CD4-positive, alpha-beta T cell (primary cell): ENCODE measurements around the gene FGF5. TPM values are rescaled to one million over a fixed set of nuclear protein-coding genes. Genes with fewer than 3 reads are reported as not detected.

ENCODE experiments used
- ATAC-seq: fragments of 200-7000 bp; cut with Tn5 transposase; one replicate; pipeline ENCODE4 v1.10.0; 2022; ENCODE audit warnings: mild to moderate bottlenecking; ENCODE audit not compliant: poor library complexity
- CTCF ChIA-PET: fragments of 350-600 bp; sonication (Branson Sonifier 250); formaldehyde crosslinking; loops from one replicate; lab custom pipeline; 2021; ENCODE audit warnings: antibody characterized with exemption, inconsistent platforms; lab: Charles Lee
- POLR2A ChIA-PET: fragments of 350-600 bp; sonication (Branson Sonifier 250); formaldehyde crosslinking; loops from one replicate; lab custom pipeline; 2021; ENCODE audit warnings: antibody characterized with exemption, inconsistent platforms; lab: Charles Lee
- DNase-seq, 14 experiments: peaks; one replicate each; pipeline ENCODE4 v3.0.0-alpha.2; 2013 to 2020; ENCODE audit warnings: mixed read lengths in 2 of 14
- H3K27ac ChIP-seq, 2 donors: one replicate each; pipeline versions ENCODE4 v1.5.1 to v1.7.0; 2013; ENCODE audit warnings: low read length in 2 of 2, low read depth in 1 of 2, mild to moderate bottlenecking in 1 of 2
- H3K27me3 ChIP-seq, 2 experiments: 1 replicate in 1 of 2; 2 replicates in 1 of 2; pipeline versions ENCODE4 v1.6.1 to v1.7.0; 2013; ENCODE audit warnings: low read length in 2 of 2, control low read depth in 1 of 2, mild to moderate bottlenecking in 1 of 2, moderate library complexity in 1 of 2; ENCODE audit not compliant: insufficient read depth in 2 of 2, control insufficient read depth in 1 of 2
- H3K36me3 ChIP-seq: one replicate; pipeline ENCODE4 v1.6.1; 2013; ENCODE audit warnings: low read length, control low read depth; ENCODE audit not compliant: insufficient read depth
- H3K4me1 ChIP-seq: one replicate; pipeline ENCODE4 v1.6.1; 2013; ENCODE audit warnings: low read length, control low read depth; ENCODE audit not compliant: insufficient read depth
- H3K4me3 ChIP-seq: one replicate; pipeline ENCODE4 v1.5.1; 2013; ENCODE audit warnings: mild to moderate bottlenecking, low read length, moderate library complexity
- H3K9me3 ChIP-seq, 2 experiments: 1 replicate in 1 of 2; 2 replicates in 1 of 2; pipeline versions ENCODE4 v1.6.1 to v1.7.0; 2013; ENCODE audit warnings: low read length in 2 of 2, mild to moderate bottlenecking in 2 of 2, control low read depth in 1 of 2, moderate library complexity in 1 of 2; ENCODE audit not compliant: control insufficient read depth in 1 of 2, insufficient read depth in 1 of 2
- H3K27ac Mint-ChIP-seq: one replicate; pipeline ENCODE4 v1.8.0; 2020; ENCODE audit warnings: mixed read lengths
- H3K27me3 Mint-ChIP-seq: one replicate; pipeline ENCODE4 v1.8.0; 2021; ENCODE audit warnings: mixed read lengths
- H3K36me3 Mint-ChIP-seq: one replicate; pipeline ENCODE4 v1.8.0; 2021; ENCODE audit warnings: low read depth, mixed read lengths
- H3K4me1 Mint-ChIP-seq: one replicate; pipeline ENCODE4 v1.8.0; 2021; ENCODE audit warnings: low read depth, mixed read lengths
- H3K4me3 Mint-ChIP-seq: one replicate; pipeline ENCODE4 v1.8.0; 2020; ENCODE audit warnings: mild to moderate bottlenecking, mixed read lengths
- H3K9me3 Mint-ChIP-seq: one replicate; pipeline ENCODE4 v1.8.0; 2020; ENCODE audit warnings: mixed read lengths
- intact Hi-C, 2 experiments: fragments of 100-400 bp; cut with DNase I in 1 of 2; cut with micrococcal nuclease in 1 of 2; formaldehyde crosslinking; loops; one replicate each; pipeline versions ENCODE4 v1.15.1 to v1.9.0; 2023 to 2025; cut with DNase I, micrococcal nuclease
- total RNA-seq, 174 experiments: library from RNA in 2 of 174; stranded (reverse) in 2 of 174; gene quantifications; one replicate each; pipeline ENCODE4 v1.2.3 and lab custom pipeline; 2021 to 2026
- TF ChIP-seq, protein P1 (sequence below): fragments of 200-600 bp; IDR thresholded peaks from one replicate; pipeline ENCODE4 v1.8.0; 2022; ENCODE audit warnings: antibody characterized with exemption, mild to moderate bottlenecking

The FGF5 gene
- total RNA-seq, 2 experiments from 2014 or later, result 0.05 to 0.06 TPM

- Histone ChIP-seq H3K27ac (no peak overlapping the region), H3K4me3 (no peak overlapping the region), H3K9me3 (peaks cover 0 to 8% of the 10 kb centered on the region in 2 experiments), H3K27me3 (peaks cover 0 to 15% of the 10 kb centered on the region in 2 experiments), H3K4me1 (no peaks in the 10 kb centered on the region), H3K36me3 (no peaks in the 10 kb centered on the region)
- TF ChIP-seq, protein P1, sequence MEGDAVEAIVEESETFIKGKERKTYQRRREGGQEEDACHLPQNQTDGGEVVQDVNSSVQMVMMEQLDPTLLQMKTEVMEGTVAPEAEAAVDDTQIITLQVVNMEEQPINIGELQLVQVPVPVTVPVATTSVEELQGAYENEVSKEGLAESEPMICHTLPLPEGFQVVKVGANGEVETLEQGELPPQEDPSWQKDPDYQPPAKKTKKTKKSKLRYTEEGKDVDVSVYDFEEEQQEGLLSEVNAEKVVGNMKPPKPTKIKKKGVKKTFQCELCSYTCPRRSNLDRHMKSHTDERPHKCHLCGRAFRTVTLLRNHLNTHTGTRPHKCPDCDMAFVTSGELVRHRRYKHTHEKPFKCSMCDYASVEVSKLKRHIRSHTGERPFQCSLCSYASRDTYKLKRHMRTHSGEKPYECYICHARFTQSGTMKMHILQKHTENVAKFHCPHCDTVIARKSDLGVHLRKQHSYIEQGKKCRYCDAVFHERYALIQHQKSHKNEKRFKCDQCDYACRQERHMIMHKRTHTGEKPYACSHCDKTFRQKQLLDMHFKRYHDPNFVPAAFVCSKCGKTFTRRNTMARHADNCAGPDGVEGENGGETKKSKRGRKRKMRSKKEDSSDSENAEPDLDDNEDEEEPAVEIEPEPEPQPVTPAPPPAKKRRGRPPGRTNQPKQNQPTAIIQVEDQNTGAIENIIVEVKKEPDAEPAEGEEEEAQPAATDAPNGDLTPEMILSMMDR, result no peak
- no peak overlapping the region for H3K4me3 Mint-ChIP-seq
- intact Hi-C loops, result no loop called here
- no peaks in the 10 kb centered on the region for H3K4me1 Mint-ChIP-seq
- H3K36me3 Mint-ChIP-seq, result no peaks in the 10 kb centered on the region
- H3K27me3 Mint-ChIP-seq, result peaks cover 68% of the 10 kb centered on the region
- CTCF ChIA-PET, result no interaction called here
- no peaks in the 10 kb centered on the region for H3K9me3 Mint-ChIP-seq
- no peak for ATAC-seq
- no peak for DNase-seq
- H3K27ac Mint-ChIP-seq, result no peak overlapping the region
- POLR2A ChIA-PET, result no interaction called here
Observed at GRCh38 chr4:80305466-80305865, 39.0 kb downstream of the FGF5 start.

DNA sequence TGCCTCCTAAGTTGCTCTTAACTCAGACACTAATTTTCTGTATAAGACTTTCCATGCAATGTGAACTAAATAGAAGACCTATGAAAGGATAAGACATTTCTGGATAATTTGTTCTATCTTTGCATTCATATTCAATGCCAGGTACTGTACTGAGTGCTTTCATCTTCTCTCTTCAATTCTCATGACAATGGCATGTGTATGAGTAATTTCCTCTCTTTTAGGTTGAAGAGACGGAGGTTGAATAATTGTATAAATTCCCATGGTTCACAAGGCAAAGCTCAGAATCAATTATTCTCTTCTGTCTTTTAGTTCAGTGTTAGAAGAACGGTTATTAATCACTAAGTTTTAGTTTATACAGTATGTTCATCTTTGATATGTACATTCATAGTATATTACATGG lies 39.8 kb downstream of the FGF5 start:
- ATAC-seq (no peak), DNase-seq (no peak)
- H3K4me1 ChIP-seq, result no peaks in the 10 kb centered on the region
- no peaks in the 10 kb centered on the region for H3K9me3 Mint-ChIP-seq
- no peaks in the 10 kb centered on the region for H3K36me3 Mint-ChIP-seq
- CTCF ChIA-PET, result no interaction called here
- H3K9me3 ChIP-seq, result peaks cover 0 to 8% of the 10 kb centered on the region in 2 experiments
- H3K27ac Mint-ChIP-seq, result no peak overlapping the region
- TF ChIP-seq, protein P1, result no peak
- no peak overlapping the region for H3K4me3 ChIP-seq
- no peaks in the 10 kb centered on the region for H3K4me1 Mint-ChIP-seq
- POLR2A ChIA-PET, result no interaction called here
- peaks cover 62% of the 10 kb centered on the region for H3K27me3 Mint-ChIP-seq
- peaks cover 0 to 15% of the 10 kb centered on the region in 2 experiments for H3K27me3 ChIP-seq
- intact Hi-C loops, result no loop called here
- no peak overlapping the region for H3K4me3 Mint-ChIP-seq
- no peaks in the 10 kb centered on the region for H3K36me3 ChIP-seq
- no peak overlapping the region for H3K27ac ChIP-seq

DNA sequence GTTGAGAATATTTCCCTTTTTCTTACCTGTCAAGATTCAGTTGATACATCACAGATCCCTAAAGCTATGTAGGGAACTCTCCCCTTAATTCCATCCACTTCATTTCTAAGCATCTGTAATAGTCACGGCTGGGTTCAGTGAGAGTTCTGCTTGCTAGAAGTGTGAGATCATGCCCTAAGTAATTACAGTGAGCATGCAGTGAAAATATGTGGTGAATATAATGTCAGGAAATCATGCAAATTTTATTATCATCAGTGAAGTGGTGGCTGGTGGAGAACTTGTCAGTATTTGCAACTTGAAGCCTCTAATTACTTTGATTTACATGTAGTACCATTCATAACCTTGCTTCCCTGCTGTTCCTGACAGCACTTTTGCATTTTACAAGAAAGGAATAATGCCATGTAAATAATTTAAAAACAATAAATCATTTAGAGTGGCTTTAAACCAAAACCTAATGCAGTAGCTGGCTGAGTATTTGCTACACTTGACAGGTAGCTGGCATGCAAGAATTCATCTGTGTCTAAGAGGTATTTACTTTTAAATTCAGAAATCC lies 40.8 kb downstream of the FGF5 start:
- POLR2A ChIA-PET, result no interaction called here

More for the DNA sequence above, 40.8 kb downstream of the FGF5 start:
- intact Hi-C loops, result no loop called here
- Histone ChIP-seq H3K4me1 (no peaks in the 10 kb centered on the region), H3K27me3 (peaks cover 0 to 15% of the 10 kb centered on the region in 2 experiments), H3K9me3 (peaks cover 0 to 8% of the 10 kb centered on the region in 2 experiments), H3K4me3 (no peak overlapping the region), H3K27ac (no peak overlapping the region), H3K36me3 (no peaks in the 10 kb centered on the region)
- H3K36me3 Mint-ChIP-seq, result no peaks in the 10 kb centered on the region
- ATAC-seq, result no peak
- no peaks in the 10 kb centered on the region for H3K9me3 Mint-ChIP-seq
- CTCF ChIA-PET, result no interaction called here
- DNase-seq, result no peak
- H3K27ac Mint-ChIP-seq, result no peak overlapping the region
- no peaks in the 10 kb centered on the region for H3K4me1 Mint-ChIP-seq
- peaks cover 62% of the 10 kb centered on the region for H3K27me3 Mint-ChIP-seq
- TF ChIP-seq, protein P1, result no peak
- H3K4me3 Mint-ChIP-seq, result no peak overlapping the region
